ENCODE results near the gene NAIF1.
A peak's percentile ranks its signal among the peaks of the same experiment; 100 is the strongest.
"Not testable (repeated sequence)": the region's sequence is repeated elsewhere in the genome, so short reads cannot be mapped to it uniquely, and the experiment has no call there.

Gene NAIF1, protein sequence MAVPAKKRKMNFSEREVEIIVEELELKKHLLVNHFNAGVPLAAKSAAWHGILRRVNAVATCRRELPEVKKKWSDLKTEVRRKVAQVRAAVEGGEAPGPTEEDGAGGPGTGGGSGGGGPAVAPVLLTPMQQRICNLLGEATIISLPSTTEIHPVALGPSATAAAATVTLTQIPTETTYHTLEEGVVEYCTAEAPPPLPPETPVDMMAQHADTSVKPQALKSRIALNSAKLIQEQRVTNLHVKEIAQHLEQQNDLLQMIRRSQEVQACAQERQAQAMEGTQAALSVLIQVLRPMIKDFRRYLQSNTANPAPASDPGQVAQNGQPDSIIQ

DNA sequence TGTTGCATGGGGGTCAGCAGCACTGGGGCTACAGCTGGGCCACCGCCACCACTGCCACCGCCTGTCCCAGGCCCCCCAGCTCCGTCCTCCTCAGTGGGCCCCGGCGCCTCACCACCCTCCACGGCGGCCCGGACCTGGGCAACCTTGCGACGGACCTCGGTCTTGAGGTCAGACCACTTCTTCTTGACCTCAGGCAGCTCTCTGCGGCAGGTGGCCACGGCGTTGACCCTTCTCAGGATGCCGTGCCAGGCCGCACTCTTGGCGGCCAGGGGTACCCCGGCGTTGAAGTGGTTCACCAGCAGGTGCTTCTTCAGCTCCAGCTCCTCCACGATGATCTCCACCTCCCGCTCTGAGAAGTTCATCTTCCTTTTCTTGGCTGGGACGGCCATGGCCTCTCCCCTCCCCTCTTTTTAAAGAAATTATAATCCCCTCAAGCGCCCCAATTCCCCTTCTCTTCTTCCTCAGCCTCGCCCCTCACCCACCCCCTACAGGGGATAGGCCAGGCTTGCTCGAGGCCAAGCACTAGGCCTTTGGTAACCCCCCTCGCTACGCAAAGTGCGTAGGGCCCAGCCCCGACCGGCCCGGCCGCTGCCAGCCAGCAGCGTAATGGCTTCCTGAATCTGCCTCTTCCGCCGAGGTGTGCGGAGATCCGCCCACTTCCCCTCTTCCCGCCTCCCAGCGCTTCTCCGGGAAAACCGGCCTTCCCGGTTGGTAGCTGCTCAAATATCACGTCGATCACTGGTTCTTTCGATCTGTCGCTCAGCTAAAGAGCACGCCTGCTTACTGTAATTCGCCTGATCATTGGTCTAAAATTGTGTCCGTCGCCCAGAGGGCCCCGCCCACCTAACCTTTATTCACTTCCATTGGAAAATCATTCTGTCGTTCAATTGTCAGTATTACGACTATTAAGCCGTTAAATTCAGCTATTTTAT lies at the start of gene NAIF1:
Gene NAIF1, minus strand, starts transcription at position 608 of the 932 bp plus-strand sequence. Its CDS starts 219 bp downstream, at position 389.
- DNase-seq (ENCODE audit: extremely low read depth in 1 of 2, low read depth in 1 of 2): peak; percentile 91 to 93

DNA sequence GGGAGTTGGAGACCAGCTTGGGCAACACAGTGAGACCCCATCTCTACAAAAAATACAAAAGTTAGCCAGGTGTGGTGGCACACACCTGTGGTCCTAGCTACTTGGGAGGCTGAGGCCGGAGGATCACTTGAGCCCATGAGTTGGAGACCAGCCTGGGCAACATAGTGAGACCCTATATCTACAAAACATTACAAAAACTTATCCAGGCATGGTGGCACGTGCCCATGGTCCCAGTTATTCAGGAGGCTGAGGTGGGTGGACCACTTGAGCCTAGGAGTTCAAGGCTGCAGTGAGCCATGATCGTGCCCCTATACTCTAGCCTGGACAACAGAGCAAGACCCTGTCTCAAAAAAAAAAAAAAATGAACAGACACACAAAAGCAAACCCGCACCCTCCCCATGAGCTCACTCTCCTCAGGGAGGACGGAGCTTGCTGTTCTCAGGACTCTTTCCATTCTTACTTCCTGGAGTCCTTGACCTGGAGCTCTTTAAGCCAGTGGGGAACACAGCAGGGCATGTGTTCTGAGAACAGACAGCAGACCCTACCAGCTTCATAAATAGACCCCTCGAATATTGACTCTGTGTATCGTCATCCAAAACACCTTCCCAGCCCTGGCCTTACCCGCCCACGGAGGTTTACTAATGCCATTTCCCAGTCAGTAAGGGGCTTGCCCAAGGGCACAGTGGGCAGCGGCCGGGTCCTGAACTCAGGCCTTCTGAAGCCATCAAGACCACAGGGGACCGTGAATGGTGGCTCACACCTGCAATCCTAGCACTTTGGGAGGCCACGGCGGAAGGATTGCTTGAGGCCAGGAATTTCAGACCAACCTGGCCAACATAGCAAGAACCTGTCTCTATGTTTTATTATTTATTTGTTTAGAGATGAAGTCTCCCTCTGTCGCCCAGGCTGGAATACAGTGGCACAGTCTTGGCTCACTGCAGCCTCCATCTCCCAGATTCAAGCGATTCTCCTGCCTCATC lies 49.3 kb upstream of the NAIF1 start:
- DNase-seq (ENCODE audit: extremely low read depth in 1 of 2, low read depth in 1 of 2): no peak

DNA sequence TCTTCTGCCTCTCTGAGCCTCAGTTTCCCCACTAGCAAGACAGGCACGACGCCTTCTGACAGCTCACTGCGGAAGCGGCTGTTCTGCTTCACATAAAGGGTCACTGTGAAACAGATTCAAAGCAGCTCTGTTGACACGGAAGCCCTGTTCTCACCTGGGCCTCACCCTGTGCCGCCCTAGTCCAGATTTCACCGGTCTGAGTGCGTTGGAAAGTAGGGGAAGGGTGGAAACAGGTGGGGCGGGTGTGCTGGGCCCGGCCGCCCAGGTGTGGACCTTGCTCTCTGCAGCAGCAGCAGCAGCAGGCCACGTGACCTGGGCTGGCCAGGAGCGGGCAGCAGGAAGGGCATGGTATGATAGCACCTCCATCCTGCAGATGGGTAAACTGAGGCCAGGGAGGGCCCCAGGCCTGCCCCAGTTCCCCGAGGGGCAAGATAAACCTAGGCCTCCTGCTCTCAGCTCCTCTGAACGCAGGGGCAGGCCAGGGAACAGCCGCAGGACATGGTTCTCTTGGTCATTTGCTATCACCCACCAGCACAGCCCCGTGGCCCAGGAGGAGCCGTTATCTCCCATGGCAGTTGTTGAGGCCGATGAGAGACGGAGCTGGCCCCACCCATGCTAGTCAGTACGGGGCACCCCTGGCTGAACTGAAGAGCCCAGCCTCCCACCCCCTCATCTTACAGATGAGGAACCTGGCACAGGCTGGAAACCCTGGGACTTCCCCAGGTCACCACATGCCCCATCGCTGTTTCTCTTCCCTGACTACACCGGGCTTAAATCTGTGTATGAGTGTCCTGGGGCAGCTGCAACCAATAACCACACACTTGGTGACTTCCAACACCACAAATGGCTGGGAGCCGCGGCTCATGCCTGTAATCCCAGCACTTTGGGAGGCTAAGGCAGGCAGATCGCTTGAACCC lies 48.3 kb upstream of the NAIF1 start:
- DNase-seq (ENCODE audit: extremely low read depth in 1 of 2, low read depth in 1 of 2): no peak

DNA sequence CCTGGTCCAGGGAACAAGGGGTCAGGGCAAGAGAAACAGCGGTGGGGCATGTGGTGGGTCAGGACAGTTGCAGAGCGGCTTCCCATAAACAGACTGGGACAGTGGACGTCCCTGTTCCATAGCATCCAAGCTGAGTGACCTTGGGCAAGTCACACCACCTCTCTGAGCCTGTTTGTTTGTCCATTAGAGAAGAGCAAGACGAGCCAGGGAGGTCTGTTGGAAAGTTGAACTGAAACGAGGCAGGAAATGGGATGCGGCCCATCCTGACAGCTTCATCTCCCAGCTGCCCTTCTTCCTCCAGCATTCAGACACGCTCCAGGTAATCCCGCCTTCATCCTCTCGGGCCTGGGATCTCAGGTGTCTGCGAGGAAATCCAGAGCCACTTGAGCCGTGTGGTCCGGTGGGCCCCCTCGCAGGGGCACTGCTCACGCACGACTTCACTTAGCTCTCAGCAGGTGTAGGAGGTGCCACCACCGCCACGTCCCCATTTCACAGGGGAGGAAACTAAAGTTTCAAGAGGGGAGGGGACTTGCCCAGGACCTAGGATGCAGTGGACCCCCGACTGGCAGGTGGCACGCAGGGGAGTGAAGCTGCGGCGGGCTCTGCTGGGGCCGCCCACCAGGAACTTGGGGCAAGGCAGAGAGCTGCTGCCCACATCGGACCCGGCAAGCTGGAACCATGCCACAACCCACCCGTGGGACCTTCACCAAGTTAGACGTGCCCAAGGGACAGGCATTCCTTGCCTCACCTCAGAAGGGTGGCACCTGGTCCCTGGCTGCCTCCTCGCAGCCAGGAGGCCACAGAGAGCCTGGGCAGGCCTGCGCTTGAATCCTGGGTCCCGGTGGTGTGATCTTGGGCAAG lies 47.4 kb upstream of the NAIF1 start:
- DNase-seq (ENCODE audit: extremely low read depth in 1 of 2, low read depth in 1 of 2): no peak

DNA sequence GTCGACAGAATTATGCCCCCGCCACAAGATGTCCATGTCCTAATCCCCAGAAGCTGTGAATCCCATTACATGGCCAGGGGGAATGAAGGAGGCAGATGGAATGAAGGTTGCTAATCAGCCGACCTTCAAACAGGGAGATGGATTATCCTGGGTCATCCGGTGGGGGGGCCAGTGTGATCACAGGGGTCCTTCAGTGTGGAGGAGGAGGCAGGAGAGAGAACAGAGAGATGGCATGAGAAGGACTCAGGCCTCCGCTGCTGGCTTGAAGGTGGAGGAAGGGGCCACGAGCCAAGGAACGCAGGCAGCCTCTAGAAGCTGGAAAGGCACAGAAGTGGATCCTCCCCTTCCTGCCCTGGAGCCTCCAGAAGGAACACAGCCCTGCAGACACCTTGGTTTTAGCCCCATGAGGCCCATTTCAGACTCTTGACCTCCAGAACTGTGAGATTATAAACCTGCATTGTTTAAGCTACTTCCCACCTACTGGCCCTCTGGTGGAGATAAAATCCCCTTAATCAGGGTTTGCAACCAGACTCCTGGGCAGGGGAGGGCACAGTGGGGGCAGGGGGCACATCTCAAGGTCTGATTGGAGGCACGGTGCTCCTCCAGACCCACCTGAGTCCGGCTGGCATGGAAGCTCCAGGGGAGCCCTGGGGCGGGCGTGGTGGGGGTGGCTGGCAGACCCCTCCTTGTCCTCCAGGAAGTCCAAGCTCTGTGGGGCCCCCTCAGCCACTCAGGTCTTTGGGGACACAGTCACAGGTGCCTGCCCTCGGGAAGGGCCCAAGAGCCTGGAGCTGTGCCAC lies 46.6 kb upstream of the NAIF1 start:
- no peak for DNase-seq (ENCODE audit: extremely low read depth in 1 of 2, low read depth in 1 of 2)

DNA sequence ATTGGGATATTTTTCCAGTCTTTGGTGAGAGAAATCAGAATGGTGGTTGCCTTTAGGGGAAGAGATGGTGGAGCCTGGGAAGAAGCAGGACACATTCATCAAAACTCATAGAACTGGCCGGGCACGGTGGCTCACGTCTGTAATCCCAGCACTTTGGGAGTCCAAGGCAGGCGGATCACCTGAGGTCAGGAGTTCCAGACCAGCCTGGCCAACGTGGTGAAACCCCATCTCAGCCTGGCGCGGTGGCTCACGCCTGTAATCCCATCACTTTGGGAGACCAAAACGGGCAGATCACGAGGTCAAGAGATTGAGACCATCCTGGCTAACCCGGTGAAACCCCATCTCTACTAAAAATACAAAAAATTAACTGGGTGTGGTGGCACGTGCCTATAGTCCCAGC lies 44.6 kb upstream of the NAIF1 start:
- DNase-seq (ENCODE audit: extremely low read depth in 1 of 2, low read depth in 1 of 2): not testable (repeated sequence)

DNA sequence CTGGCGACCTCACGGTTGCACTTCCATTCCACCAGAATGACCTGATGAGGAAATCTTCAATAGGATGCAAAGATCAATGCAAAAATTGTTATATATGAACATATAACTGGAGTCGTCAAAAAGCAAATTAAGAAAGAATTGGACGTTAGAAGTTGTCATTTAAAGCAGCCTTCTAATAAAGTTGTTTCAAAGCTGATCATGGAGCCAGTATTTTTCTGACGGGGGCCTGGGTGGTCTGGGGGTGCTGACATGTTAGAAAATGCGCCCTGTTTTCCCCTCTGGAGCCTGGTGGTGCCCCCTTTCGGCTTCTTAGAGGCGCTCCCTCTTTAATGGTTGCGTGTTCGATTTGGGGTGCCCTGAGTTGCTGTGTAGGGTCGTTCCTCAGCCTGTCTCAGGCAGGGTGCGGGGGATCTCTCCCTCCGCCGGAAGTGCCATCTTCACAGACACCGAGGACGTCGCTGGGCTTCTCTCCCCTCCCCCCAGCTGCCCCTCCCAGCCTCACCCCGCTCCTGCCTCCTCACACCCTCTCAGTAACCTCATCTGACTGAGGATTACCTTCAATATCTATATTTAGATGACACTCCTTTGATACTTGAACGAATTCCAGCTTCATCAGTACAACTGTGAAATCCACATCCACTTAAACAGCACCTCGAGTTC lies 42.1 kb upstream of the NAIF1 start:
- no peak for DNase-seq (ENCODE audit: extremely low read depth in 1 of 2, low read depth in 1 of 2)

DNA sequence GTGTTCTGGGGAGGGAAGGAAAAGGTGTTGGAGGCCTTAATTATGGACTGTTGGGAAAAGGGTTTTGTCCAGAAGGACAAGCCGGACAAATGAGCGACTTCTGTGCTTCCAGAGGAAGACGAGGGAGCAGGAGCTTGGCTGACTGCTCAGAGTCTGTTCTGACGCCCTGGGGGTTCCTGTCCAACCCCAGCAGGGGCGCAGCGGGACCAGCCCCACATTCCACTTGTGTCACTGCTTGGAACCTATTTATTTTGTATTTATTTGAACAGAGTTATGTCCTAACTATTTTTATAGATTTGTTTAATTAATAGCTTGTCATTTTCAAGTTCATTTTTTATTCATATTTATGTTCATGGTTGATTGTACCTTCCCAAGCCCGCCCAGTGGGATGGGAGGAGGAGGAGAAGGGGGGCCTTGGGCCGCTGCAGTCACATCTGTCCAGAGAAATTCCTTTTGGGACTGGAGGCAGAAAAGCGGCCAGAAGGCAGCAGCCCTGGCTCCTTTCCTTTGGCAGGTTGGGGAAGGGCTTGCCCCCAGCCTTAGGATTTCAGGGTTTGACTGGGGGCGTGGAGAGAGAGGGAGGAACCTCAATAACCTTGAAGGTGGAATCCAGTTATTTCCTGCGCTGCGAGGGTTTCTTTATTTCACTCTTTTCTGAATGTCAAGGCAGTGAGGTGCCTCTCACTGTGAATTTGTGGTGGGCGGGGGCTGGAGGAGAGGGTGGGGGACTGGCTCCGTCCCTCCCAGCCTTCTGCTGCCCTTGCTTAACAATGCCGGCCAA lies 41.3 kb upstream of the NAIF1 start:
- DNase-seq (ENCODE audit: extremely low read depth in 1 of 2, low read depth in 1 of 2): no peak

DNA sequence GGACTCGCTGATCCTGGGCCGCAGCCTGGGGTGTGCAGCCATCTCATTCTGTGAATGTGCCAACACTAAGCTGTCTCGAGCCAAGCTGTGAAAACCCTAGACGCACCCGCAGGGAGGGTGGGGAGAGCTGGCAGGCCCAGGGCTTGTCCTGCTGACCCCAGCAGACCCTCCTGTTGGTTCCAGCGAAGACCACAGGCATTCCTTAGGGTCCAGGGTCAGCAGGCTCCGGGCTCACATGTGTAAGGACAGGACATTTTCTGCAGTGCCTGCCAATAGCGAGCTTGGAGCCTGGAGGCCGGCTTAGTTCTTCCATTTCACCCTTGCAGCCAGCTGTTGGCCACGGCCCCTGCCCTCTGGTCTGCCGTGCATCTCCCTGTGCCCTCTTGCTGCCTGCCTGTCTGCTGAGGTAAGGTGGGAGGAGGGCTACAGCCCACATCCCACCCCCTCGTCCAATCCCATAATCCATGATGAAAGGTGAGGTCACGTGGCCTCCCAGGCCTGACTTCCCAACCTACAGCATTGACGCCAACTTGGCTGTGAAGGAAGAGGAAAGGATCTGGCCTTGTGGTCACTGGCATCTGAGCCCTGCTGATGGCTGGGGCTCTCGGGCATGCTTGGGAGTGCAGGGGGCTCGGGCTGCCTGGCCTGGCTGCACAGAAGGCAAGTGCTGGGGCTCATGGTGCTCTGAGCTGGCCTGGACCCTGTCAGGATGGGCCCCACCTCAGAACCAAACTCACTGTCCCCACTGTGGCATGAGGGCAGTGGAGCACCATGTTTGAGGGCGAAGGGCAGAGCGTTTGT lies 40.5 kb upstream of the NAIF1 start:
- DNase-seq (ENCODE audit: extremely low read depth in 1 of 2, low read depth in 1 of 2): no peak

DNA sequence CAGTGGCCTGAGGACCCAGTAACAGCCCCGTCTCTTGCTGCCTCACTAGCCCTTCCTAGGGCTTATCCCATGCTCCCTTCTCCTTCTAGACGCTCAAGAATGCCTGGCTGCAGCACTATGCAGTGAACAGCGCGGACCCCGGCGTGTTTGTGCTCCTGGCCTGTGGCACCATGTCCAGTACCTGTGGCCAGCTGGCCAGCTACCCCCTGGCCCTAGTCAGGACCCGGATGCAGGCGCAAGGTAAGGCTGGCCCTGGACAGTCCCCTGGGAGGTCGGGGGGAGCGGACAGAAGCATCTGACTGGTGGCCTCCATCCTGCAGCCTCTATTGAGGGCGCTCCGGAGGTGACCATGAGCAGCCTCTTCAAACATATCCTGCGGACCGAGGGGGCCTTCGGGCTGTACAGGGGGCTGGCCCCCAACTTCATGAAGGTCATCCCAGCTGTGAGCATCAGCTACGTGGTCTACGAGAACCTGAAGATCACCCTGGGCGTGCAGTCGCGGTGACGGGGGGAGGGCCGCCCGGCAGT lies 39.9 kb upstream of the NAIF1 start:
- DNase-seq (ENCODE audit: extremely low read depth in 1 of 2, low read depth in 1 of 2): no peak

DNA sequence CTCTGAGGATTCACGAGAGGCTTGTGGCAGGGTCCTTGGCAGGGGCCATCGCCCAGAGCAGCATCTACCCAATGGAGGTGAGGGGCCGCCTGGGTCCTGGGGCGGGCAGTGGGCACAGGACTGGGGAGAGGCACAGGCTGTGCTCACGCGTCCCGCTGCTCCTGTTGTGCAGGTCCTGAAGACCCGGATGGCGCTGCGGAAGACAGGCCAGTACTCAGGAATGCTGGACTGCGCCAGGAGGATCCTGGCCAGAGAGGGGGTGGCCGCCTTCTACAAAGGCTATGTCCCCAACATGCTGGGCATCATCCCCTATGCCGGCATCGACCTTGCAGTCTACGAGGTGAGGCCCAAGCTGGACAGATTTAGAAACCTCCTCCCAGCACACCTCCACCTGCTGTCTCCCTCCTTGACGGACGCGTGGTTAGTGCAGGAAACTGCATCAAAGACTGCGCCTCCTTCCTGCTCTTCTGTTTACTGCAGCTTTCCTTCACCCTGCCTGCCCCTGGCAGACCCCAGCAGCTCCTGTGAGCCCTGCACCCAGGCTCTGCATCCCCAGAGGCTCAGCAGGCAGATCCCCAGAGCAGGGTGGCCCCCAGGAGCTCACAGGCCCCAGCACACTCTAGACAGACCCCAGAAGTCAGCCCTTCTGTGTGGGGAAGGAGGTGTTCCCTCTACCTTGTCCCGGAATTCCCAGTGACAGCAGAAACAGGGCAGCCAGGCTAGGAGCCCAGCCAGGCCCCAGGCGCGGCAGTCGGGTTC lies 39.2 kb upstream of the NAIF1 start:
- DNase-seq (ENCODE audit: extremely low read depth in 1 of 2, low read depth in 1 of 2): no peak

DNA sequence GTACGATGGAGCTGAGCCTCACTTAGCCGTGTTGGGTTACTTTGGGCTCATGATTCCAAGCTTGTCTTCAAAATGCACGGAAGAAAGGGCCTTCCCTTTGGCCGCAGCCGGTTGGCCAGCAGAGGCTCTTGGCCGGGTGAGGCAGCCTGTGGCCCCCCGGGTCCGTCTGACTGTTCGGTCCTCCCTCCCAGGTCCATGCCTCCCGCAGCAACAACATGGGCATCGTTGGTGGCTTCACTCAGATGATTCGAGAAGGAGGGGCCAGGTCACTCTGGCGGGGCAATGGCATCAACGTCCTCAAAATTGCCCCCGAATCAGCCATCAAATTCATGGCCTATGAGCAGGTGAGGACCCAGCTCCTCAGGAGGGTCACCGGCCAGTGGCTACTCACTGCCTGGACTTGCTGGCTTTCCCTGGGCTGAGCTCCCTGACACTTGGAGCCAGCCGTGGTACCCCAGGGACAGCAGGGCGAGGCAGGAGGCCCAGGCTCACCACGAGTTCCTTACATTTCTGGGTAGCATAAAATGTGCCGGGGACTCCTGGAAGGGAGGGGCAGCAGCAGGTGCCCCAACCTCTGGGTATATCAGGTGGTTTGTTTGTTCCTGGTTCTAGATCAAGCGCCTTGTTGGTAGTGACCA lies 38.5 kb upstream of the NAIF1 start:
- DNase-seq (ENCODE audit: extremely low read depth in 1 of 2, low read depth in 1 of 2): no peak

DNA sequence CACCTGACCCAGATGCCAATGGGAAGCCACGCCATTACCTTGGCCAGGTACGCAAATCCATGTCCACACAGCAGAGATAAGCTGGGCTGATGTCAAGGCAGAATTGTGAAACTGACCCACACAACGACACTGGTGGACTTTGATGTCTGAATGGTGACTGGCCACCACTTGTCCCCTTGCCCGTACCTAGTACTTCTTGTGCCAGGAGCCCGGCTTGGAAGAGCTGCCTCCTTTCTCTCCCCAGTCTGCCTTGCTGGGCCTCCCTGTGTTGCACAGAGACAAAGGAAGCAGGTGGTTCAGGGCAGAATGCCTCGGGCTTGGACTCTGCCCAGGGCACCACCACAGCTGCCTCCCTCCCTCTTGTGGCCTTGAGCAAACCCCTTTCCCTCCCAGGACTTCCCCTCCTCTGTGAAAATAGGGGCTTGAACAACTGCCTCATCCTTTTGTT lies 37.1 kb upstream of the NAIF1 start:
- no peak for DNase-seq (ENCODE audit: extremely low read depth in 1 of 2, low read depth in 1 of 2)

DNA sequence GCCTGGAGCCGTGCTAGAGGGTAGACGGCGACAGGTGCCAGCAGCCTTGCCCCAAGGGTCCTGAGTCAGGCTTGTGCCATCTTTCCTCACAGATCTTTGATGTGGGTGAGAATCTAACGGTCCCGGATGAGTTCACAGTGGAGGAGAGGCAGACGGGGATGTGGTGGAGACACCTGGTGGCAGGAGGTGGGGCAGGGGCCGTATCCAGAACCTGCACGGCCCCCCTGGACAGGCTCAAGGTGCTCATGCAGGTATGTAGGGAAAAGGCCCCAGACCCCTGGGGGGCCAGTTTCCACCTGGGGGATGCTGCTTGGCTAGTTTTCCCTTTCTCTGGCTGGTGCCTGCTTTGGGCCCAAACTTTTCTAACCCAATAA lies 36.5 kb upstream of the NAIF1 start:
- DNase-seq (ENCODE audit: extremely low read depth in 1 of 2, low read depth in 1 of 2): no peak

Data from stimulated activated CD8-positive, alpha-beta memory T cell treated with anti-CD3 and anti-CD28 coated beads, Interleukin-7, amount 100 ng/mL, for 48 hours (primary cell).